Suprapubic skin (tissue), 4 donors: Measurements from ENCODE around the gene ABTB1. TPM values are rescaled to one million over a fixed set of nuclear protein-coding genes. Genes with fewer than 3 reads are reported as not detected.

Source experiments
- DNase-seq, 2 donors: peaks; one replicate each; pipeline ENCODE4 v3.0.0-alpha.2; 2019; ENCODE audit warnings: low spot score in 2 of 2
- H3K27ac ChIP-seq: fragments of 200-600 bp; sonication (generic); one replicate; pipeline ENCODE4 v1.5.1; 2019
- H3K27me3 ChIP-seq: fragments of 200-600 bp; sonication (generic); one replicate; pipeline ENCODE4 v1.5.1; 2019
- H3K36me3 ChIP-seq: fragments of 200-600 bp; sonication (generic); one replicate; pipeline ENCODE4 v1.5.1; 2019
- H3K4me1 ChIP-seq: fragments of 200-600 bp; sonication (generic); one replicate; pipeline ENCODE4 v1.5.1; 2019
- H3K4me3 ChIP-seq: fragments of 200-600 bp; sonication (generic); one replicate; pipeline ENCODE4 v1.5.1; 2019; ENCODE audit warnings: mild to moderate bottlenecking
- H3K9me3 ChIP-seq: fragments of 200-600 bp; sonication (generic); one replicate; pipeline ENCODE4 v1.5.1; 2019
- CTCF ChIP-seq, 2 donors: fragments of 200-600 bp in 1 of 2; fragments of 450-650 bp in 1 of 2; sonication (generic) in 1 of 2; IDR thresholded peaks; one replicate each; pipeline ENCODE4 v1.5.1; 2016 to 2019; ENCODE audit warnings: antibody characterized with exemption in 2 of 2, mild to moderate bottlenecking in 1 of 2, moderate library complexity in 1 of 2
- EP300 ChIP-seq: sonication (generic); formaldehyde crosslinking; IDR thresholded peaks from one replicate; pipeline ENCODE4 v1.6.1; 2017; ENCODE audit warnings: antibody characterized with exemption
- POLR2A ChIP-seq, 2 donors: fragments of 450-650 bp; IDR thresholded peaks; one replicate each; pipeline ENCODE4 v1.6.1; 2017; ENCODE audit warnings: antibody characterized with exemption in 2 of 2, mild to moderate bottlenecking in 2 of 2, moderate library complexity in 2 of 2
- POLR2AphosphoS5 ChIP-seq, 3 donors: sonication (generic); formaldehyde crosslinking; IDR thresholded peaks; one replicate each; pipeline ENCODE4 v1.6.1; 2017; ENCODE audit warnings: antibody characterized with exemption in 3 of 3
- WGBS: methylation state at CpG from one replicate; pipeline ENCODE4 v1.1.5; 2018; 5-methylcytosine and 5-hydroxymethylcytosine counted together
- total RNA-seq, 4 donors: library from RNA; depleted of rRNA; stranded (reverse); fragments of >200 nt; gene quantifications; one replicate each; pipeline ENCODE4 v1.1.0, GENCODE V29; 2016

ABTB1 gene
- total RNA-seq, 4 donors from 2014 or later, result 19.9 to 66.1 (median 35.8) TPM

GRCh38 chr3:127714866-127715265 is 42.1 kb downstream of the ABTB1 start:
- peak in 1 of 2 donors; percentile 17 for DNase-seq
- Histone ChIP-seq H3K36me3 (no peaks in the 10 kb centered on the region), H3K9me3 (no peaks in the 10 kb centered on the region), H3K4me3 (no peak overlapping the region), H3K27me3 (no peaks in the 10 kb centered on the region), H3K4me1 (peaks cover 17% of the 10 kb centered on the region), H3K27ac (no peak overlapping the region)
- WGBS, result 96% methylated on average over 3 of the region's 5 CpGs
- no peak for TF ChIP-seq POLR2AphosphoS5 (IDR thresholded peaks at IDR 0.05)
- TF ChIP-seq CTCF (IDR thresholded peaks at IDR 0.05), result no peak
- TF ChIP-seq POLR2A (IDR thresholded peaks at IDR 0.05), result no peak
- TF ChIP-seq EP300, result no peak

GRCh38 chr3:127715532-127715931 is 42.8 kb downstream of the ABTB1 start:
- H3K4me3 ChIP-seq, result no peak overlapping the region
- no peaks in the 10 kb centered on the region for H3K9me3 ChIP-seq
- H3K4me1 ChIP-seq, result peaks cover 17% of the 10 kb centered on the region
- H3K27ac ChIP-seq, result no peak overlapping the region
- TF ChIP-seq CTCF (IDR thresholded peaks at IDR 0.05) (no peak), POLR2A (IDR thresholded peaks at IDR 0.05) (no peak), POLR2AphosphoS5 (IDR thresholded peaks at IDR 0.05) (no peak), EP300 (no peak)
- H3K36me3 ChIP-seq, result no peaks in the 10 kb centered on the region
- 64% methylated on average over 8 of the region's 8 CpGs for WGBS
- DNase-seq, result peak in 1 of 2 donors; percentile 10
- no peaks in the 10 kb centered on the region for H3K27me3 ChIP-seq

- H3K4me1 ChIP-seq, result peaks cover 17% of the 10 kb centered on the region
- H3K9me3 ChIP-seq, result no peaks in the 10 kb centered on the region
- H3K4me3 ChIP-seq, result no peak overlapping the region
- WGBS, result 92% methylated on average over 6 of the region's 6 CpGs
- H3K27ac ChIP-seq, result no peak overlapping the region
- peaks cover 5% of the 10 kb centered on the region for H3K36me3 ChIP-seq
- H3K27me3 ChIP-seq, result no peaks in the 10 kb centered on the region
- DNase-seq, result no peak
- TF ChIP-seq EP300, result no peak
- no peak for TF ChIP-seq POLR2A (IDR thresholded peaks at IDR 0.05)
- no peak for TF ChIP-seq CTCF (IDR thresholded peaks at IDR 0.05)
- no peak for TF ChIP-seq POLR2AphosphoS5 (IDR thresholded peaks at IDR 0.05)
These were observed 43.6 kb downstream of the ABTB1 start for GRCh38 chr3:127716384-127716783.

GRCh38 chr3:127717357-127718244 is 44.8 kb downstream of the ABTB1 start:
- Histone ChIP-seq H3K36me3 (peaks cover 5% of the 10 kb centered on the region), H3K4me3 (no peak overlapping the region), H3K27me3 (no peaks in the 10 kb centered on the region), H3K27ac (no peak overlapping the region), H3K9me3 (no peaks in the 10 kb centered on the region), H3K4me1 (peaks cover 22% of the 10 kb centered on the region)
- TF ChIP-seq POLR2AphosphoS5 (IDR thresholded peaks at IDR 0.05), result no peak
- no peak for TF ChIP-seq EP300
- TF ChIP-seq CTCF (IDR thresholded peaks at IDR 0.05), result no peak
- TF ChIP-seq POLR2A (IDR thresholded peaks at IDR 0.05), result no peak
- DNase-seq, result peak in 1 of 2 donors; percentile 34
- WGBS, result 84% methylated on average over 12 of the region's 14 CpGs

- WGBS, result 88% methylated on average over 7 of the region's 7 CpGs
- Histone ChIP-seq H3K4me3 (no peak overlapping the region), H3K36me3 (peaks cover 5% of the 10 kb centered on the region), H3K27me3 (no peaks in the 10 kb centered on the region), H3K4me1 (peaks cover 26% of the 10 kb centered on the region), H3K9me3 (no peaks in the 10 kb centered on the region), H3K27ac (no peak overlapping the region)
- no peak for TF ChIP-seq POLR2A (IDR thresholded peaks at IDR 0.05)
- TF ChIP-seq EP300, result no peak
- no peak for TF ChIP-seq POLR2AphosphoS5 (IDR thresholded peaks at IDR 0.05)
- no peak for TF ChIP-seq CTCF (IDR thresholded peaks at IDR 0.05)
- DNase-seq, result peak in 1 of 2 donors; percentile 26
These were observed 45.6 kb downstream of the ABTB1 start for GRCh38 chr3:127718245-127718915.
